ENCODE results near the gene MAP2. TPM values are rescaled to one million over a fixed set of nuclear protein-coding genes. Genes with fewer than 3 reads are reported as not detected.

The MAP2 gene
- total RNA-seq, 4 donors from 2014 or later: 2.0 to 6.4 (median 2.7) TPM

GRCh38 chr2:209501579-209501978 is 77.7 kb downstream of the MAP2 start:
- in situ Hi-C loops (cut with MboI; ENCODE audit: low pct_ligation_motif_present in 1 of 4, low pct_unique_long_range_greater_than_20kb in 1 of 4, low sequenced_read_pairs in 3 of 4) (no loop called here), intact Hi-C loops (cut with DNase I; ENCODE audit: low total_unique reads) (no loop called here)
- Histone ChIP-seq H3K4me1 (no peaks in the 10 kb centered on the region), H3K27me3 (no peaks in the 10 kb centered on the region), H3K27ac (no peak overlapping the region), H3K4me3 (no peak overlapping the region), H3K9me3 (no peaks in the 10 kb centered on the region), H3K36me3 (no peaks in the 10 kb centered on the region)
- TF ChIP-seq POLR2A (IDR thresholded peaks at IDR 0.05) (no peak), CTCF (IDR thresholded peaks at IDR 0.05) (no peak), POLR2AphosphoS5 (IDR thresholded peaks at IDR 0.05) (no peak), EP300 (IDR thresholded peaks at IDR 0.05; ENCODE audit: low read depth) (no peak)
- DNase-seq: no peak
- 57 to 66% methylated on average over 2 of the region's 2 CpGs for WGBS, 2 donors (ENCODE audit: low coverage in 1 of 2)

GRCh38 chr2:209505410-209505809 is 81.6 kb downstream of the MAP2 start:
- no peak overlapping the region for H3K4me3 ChIP-seq
- WGBS, 2 donors (ENCODE audit: low coverage in 1 of 2): 56 to 72% methylated on average over 1 to 2 of the region's 2 CpGs
- no peak overlapping the region for H3K27ac ChIP-seq
- H3K27me3 ChIP-seq: no peaks in the 10 kb centered on the region
- in situ Hi-C loops (cut with MboI; ENCODE audit: low pct_ligation_motif_present in 1 of 4, low pct_unique_long_range_greater_than_20kb in 1 of 4, low sequenced_read_pairs in 3 of 4) (no loop called here), intact Hi-C loops (cut with DNase I; ENCODE audit: low total_unique reads) (no loop called here)
- DNase-seq: no peak
- no peaks in the 10 kb centered on the region for H3K36me3 ChIP-seq
- no peaks in the 10 kb centered on the region for H3K4me1 ChIP-seq
- TF ChIP-seq CTCF (IDR thresholded peaks at IDR 0.05): no peak
- no peak for TF ChIP-seq POLR2AphosphoS5 (IDR thresholded peaks at IDR 0.05)
- TF ChIP-seq EP300 (IDR thresholded peaks at IDR 0.05; ENCODE audit: low read depth): no peak
- TF ChIP-seq POLR2A (IDR thresholded peaks at IDR 0.05): no peak
- no peaks in the 10 kb centered on the region for H3K9me3 ChIP-seq

GRCh38 chr2:209508255-209508654 is 84.4 kb downstream of the MAP2 start:
- in situ Hi-C loops (cut with MboI; ENCODE audit: low pct_ligation_motif_present in 1 of 4, low pct_unique_long_range_greater_than_20kb in 1 of 4, low sequenced_read_pairs in 3 of 4): no loop called here
- Histone ChIP-seq H3K36me3 (no peaks in the 10 kb centered on the region), H3K9me3 (no peaks in the 10 kb centered on the region), H3K4me1 (no peaks in the 10 kb centered on the region), H3K27me3 (no peaks in the 10 kb centered on the region), H3K4me3 (no peak overlapping the region), H3K27ac (no peak overlapping the region)
- TF ChIP-seq POLR2A (IDR thresholded peaks at IDR 0.05): no peak
- no peak for TF ChIP-seq EP300 (IDR thresholded peaks at IDR 0.05; ENCODE audit: low read depth)
- TF ChIP-seq POLR2AphosphoS5 (IDR thresholded peaks at IDR 0.05): no peak
- TF ChIP-seq CTCF (IDR thresholded peaks at IDR 0.05): no peak
- DNase-seq: no peak
- intact Hi-C loops (cut with DNase I; ENCODE audit: low total_unique reads): no loop called here

- DNase-seq: no peak
- Histone ChIP-seq H3K9me3 (no peaks in the 10 kb centered on the region), H3K4me3 (no peak overlapping the region), H3K36me3 (no peaks in the 10 kb centered on the region), H3K4me1 (no peaks in the 10 kb centered on the region), H3K27ac (no peak overlapping the region), H3K27me3 (no peaks in the 10 kb centered on the region)
- WGBS, 2 donors (ENCODE audit: low coverage in 1 of 2): 97% methylated on average over 2 of the region's 2 CpGs; no CpG with 5 or more reads in 1 of the 2 donors
- no peak for TF ChIP-seq POLR2A (IDR thresholded peaks at IDR 0.05)
- no peak for TF ChIP-seq POLR2AphosphoS5 (IDR thresholded peaks at IDR 0.05)
- TF ChIP-seq CTCF (IDR thresholded peaks at IDR 0.05): no peak
- no peak for TF ChIP-seq EP300 (IDR thresholded peaks at IDR 0.05; ENCODE audit: low read depth)
- intact Hi-C loops (cut with DNase I; ENCODE audit: low total_unique reads) (no loop called here), in situ Hi-C loops (cut with MboI; ENCODE audit: low pct_ligation_motif_present in 1 of 4, low pct_unique_long_range_greater_than_20kb in 1 of 4, low sequenced_read_pairs in 3 of 4) (no loop called here)
Measured at GRCh38 chr2:209511637-209512036, 87.8 kb downstream of the MAP2 start.

Data from transverse colon (tissue), 4 donors.